Thoracic aorta (tissue), 2 donors: ENCODE data around the gene HMX3. TPM values are rescaled to one million over a fixed set of nuclear protein-coding genes. Genes with fewer than 3 reads are reported as not detected.

Experiments
- ATAC-seq: fragments of 150-250 bp; one replicate; pipeline ENCODE4 v1.8.0; 2017; ENCODE audit warnings: low read depth; ENCODE audit not compliant: insufficient number of reproducible peaks, low FRiP score
- DNase-seq: peaks from one replicate; pipeline ENCODE4 v3.0.0-alpha.2; 2020; ENCODE audit warnings: low spot score
- H3K27ac ChIP-seq, 2 donors: fragments of 200-600 bp; sonication (generic); 1 replicate in 1 of 2; 2 replicates in 1 of 2; pipeline ENCODE4 v1.5.1; 2016; ENCODE audit warnings: mild to moderate bottlenecking in 2 of 2, moderate library complexity in 2 of 2
- H3K27me3 ChIP-seq: fragments of 200-600 bp; sonication (generic); replicated peaks from 2 replicates; pipeline ENCODE4 v1.6.0; 2016; ENCODE audit warnings: mild to moderate bottlenecking; ENCODE audit not compliant: insufficient read depth
- H3K36me3 ChIP-seq: fragments of 200-600 bp; sonication (generic); one replicate; pipeline ENCODE4 v1.5.1; 2016
- H3K4me1 ChIP-seq, 2 donors: fragments of 200-600 bp; sonication (generic); 1 replicate in 1 of 2; 2 replicates in 1 of 2; pipeline versions ENCODE4 v1.5.1 to v1.6.0; 2016; ENCODE audit warnings: low read depth in 2 of 2, mild to moderate bottlenecking in 1 of 2; ENCODE audit not compliant: control insufficient read depth in 1 of 2
- H3K4me3 ChIP-seq: fragments of 200-600 bp; sonication (generic); 2 replicates; pipeline ENCODE4 v1.5.1; 2016; ENCODE audit warnings: mild to moderate bottlenecking
- H3K9me3 ChIP-seq: fragments of 200-600 bp; sonication (generic); 2 replicates; pipeline ENCODE4 v1.5.1; 2016
- CTCF ChIP-seq: fragments of 200-600 bp; sonication (generic); IDR thresholded peaks from one replicate; pipeline ENCODE4 v1.5.1; 2019; ENCODE audit warnings: antibody characterized with exemption
- total RNA-seq, 2 donors: library from RNA; depleted of rRNA; stranded (reverse); fragments of >200 nt; gene quantifications; one replicate each; pipeline versions ENCODE4 v1.1.0 to v1.2.3, GENCODE V29; 2016

The HMX3 gene
- total RNA-seq, 2 donors from 2014 or later: not detected

- peak overlapping the region; percentile 25 for H3K4me3 ChIP-seq
- no peaks in the 10 kb centered on the region for H3K36me3 ChIP-seq
- DNase-seq (no peak), ATAC-seq (no peak)
- H3K4me1 ChIP-seq: peaks cover 9 to 54% of the 10 kb centered on the region in 2 donors
- H3K27me3 ChIP-seq: peaks cover 85% of the 10 kb centered on the region
- no peaks in the 10 kb centered on the region for H3K9me3 ChIP-seq
- no peak for TF ChIP-seq CTCF
- H3K27ac ChIP-seq: no peak overlapping the region
Measured at GRCh38 chr10:123146013-123146893, 10.5 kb downstream of the HMX3 start.

DNA sequence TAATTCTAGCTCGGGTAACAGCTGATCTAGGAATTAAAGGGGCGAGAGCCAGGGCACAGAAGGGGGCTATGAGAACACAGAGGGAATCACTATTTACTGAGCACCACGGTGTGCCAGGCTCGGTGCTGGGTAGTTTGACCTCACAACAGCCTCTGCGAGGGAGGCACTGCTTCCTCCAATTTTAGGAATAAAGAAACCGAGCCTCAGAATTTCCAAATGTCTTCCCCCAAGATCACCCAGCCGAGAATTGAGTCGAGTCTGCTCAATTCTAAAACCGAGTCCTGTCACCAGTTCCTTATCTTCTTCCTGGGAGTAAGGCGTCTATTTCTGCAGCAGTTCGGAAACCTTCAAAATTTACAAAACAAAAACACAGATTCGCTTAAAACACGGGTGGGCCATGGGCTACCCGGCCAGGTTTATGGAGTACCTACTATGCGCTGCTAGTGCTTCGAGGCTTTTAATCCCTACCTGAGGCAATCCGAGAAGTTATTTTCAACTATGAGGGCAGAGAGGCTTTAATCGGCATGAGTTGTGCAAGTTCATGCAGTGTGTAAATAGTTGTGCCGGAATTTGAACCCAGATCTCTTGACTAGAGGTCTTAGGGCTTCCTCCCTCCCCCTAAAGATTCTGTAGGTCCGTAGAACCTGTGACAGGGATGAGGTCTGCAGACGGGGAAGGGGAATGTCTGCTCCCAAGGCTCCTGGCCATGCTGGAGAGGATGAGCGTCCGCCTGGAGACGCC lies 11.3 kb downstream of the HMX3 start:
- Histone ChIP-seq H3K4me1 (peaks cover 9 to 54% of the 10 kb centered on the region in 2 donors), H3K36me3 (no peaks in the 10 kb centered on the region), H3K9me3 (no peaks in the 10 kb centered on the region), H3K27me3 (peaks cover 81% of the 10 kb centered on the region), H3K4me3 (no peak overlapping the region), H3K27ac (no peak overlapping the region)
- ATAC-seq (no peak), DNase-seq (no peak)
- no peak for TF ChIP-seq CTCF

GRCh38 chr10:123147635-123148413 lies 12.1 kb downstream of the HMX3 start, which contains the start of gene HMX2:
TSS of gene HMX2 (plus strand) at chr10:123148136. CDS start at chr10:123148379, 243 bp downstream.
- Histone ChIP-seq H3K27me3 (peaks cover 73% of the 10 kb centered on the region), H3K4me3 (peak within 1 kb of the TSS; percentile 13), H3K9me3 (no peaks in the 10 kb centered on the region), H3K27ac (no peak within 1 kb of the TSS), H3K36me3 (no peaks in the 10 kb centered on the region), H3K4me1 (peaks cover 9 to 49% of the 10 kb centered on the region in 2 donors)
- DNase-seq (no peak), ATAC-seq (no peak)
- TF ChIP-seq CTCF: no peak

DNA sequence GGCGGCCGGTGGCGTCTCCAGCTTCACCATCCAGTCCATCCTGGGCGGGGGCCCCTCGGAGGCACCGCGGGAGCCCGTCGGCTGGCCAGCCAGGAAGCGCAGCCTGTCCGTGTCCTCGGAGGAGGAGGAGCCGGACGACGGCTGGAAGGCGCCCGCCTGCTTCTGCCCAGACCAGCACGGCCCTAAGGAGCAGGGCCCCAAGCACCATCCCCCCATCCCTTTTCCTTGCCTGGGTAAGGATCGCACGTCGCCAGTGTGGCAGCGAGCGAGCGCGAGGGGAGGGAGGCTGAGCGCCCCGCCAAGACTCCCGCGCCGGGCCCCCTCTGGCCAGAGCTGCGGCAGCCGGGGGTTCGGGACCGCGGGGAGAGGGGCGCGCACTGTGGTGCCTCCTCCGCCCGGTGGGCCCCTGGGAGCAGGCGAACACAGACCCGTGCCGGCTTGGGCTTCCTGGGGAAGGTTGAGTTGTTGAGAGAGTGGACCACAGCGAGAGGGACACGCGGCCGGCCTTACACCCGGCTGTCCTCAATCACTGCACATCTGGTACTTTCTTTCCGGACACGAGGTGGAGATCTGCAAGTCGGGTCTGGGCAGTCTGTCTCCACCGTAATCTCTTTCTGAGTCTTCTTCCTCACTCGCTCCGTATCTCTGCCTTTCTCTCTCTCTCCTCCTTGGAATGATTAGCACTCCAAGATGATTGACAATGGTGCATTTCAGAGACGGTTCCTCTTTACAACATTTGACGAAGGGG lies 12.8 kb downstream of the HMX3 start:
- Histone ChIP-seq H3K4me3 (peak overlapping the region; percentile 13), H3K9me3 (no peaks in the 10 kb centered on the region), H3K4me1 (peaks cover 9 to 49% of the 10 kb centered on the region in 2 donors), H3K36me3 (no peaks in the 10 kb centered on the region), H3K27me3 (peaks cover 67% of the 10 kb centered on the region), H3K27ac (no peak overlapping the region)
- TF ChIP-seq CTCF: no peak
- DNase-seq (no peak), ATAC-seq (no peak)
